ENCODE data around the gene NUDC. TPM values are rescaled to one million over a fixed set of nuclear protein-coding genes. Genes with fewer than 3 reads are reported as not detected.

The NUDC gene
- total and polyA plus RNA-seq, 9 of the 15 experiments (the other 6 are each of a cell fraction or from before 2014, with no cell fraction given) = 9.8 to 234 (median 149) TPM

GRCh38 chr1:26959722-26960624 lies 38.4 kb downstream of the NUDC start, which contains the start of gene KDF1 (continued):
- TF ChIP-seq ZNF23 (CRISPR knock-in tag; IDR thresholded peaks at IDR 0.05) = no peak
- peak; percentile 69 to 75 for TF ChIP-seq NRF1 (conservative IDR thresholded peaks at IDR 0.05 in 1 of 2, IDR thresholded peaks at IDR 0.05 in 1 of 2)
- TF ChIP-seq RBFOX2 (IDR thresholded peaks at IDR 0.05; ENCODE audit: low read depth, low read length) = peak; percentile 63
- TF ChIP-seq SRSF1 (IDR thresholded peaks at IDR 0.05; ENCODE audit: low read depth, low read length) = no peak
- TF ChIP-seq MEF2D (tag; conservative IDR thresholded peaks at IDR 0.05; ENCODE audit: low read depth) = no peak
- 0 out of 2 replicates have a peak, but pooled peaks have one; percentile 6 for TF ChIP-seq TCF3 (CRISPR knock-in tag; IDR thresholded peaks at IDR 0.05)
- TF ChIP-seq, protein P1, sequence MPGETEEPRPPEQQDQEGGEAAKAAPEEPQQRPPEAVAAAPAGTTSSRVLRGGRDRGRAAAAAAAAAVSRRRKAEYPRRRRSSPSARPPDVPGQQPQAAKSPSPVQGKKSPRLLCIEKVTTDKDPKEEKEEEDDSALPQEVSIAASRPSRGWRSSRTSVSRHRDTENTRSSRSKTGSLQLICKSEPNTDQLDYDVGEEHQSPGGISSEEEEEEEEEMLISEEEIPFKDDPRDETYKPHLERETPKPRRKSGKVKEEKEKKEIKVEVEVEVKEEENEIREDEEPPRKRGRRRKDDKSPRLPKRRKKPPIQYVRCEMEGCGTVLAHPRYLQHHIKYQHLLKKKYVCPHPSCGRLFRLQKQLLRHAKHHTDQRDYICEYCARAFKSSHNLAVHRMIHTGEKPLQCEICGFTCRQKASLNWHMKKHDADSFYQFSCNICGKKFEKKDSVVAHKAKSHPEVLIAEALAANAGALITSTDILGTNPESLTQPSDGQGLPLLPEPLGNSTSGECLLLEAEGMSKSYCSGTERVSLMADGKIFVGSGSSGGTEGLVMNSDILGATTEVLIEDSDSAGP (CRISPR knock-in tag; IDR thresholded peaks at IDR 0.05) = peak; percentile 29; the same call in 1 of the 2 replicates
- TF ChIP-seq HMGN3 (IDR thresholded peaks at IDR 0.05; ENCODE audit: borderline replicate concordance, extremely low read depth, insufficient read length, low read depth, low read length) = peak; percentile 55
- TF ChIP-seq GABPB1 (CRISPR knock-in tag; IDR thresholded peaks at IDR 0.05) = no peak
- TF ChIP-seq ETS1 (conservative IDR thresholded peaks at IDR 0.05; ENCODE audit: control insufficient read depth, low read depth, low read length) = peak; percentile 49; the same call in 1 of the 2 replicates
- no peak for TF ChIP-seq BCL6 (CRISPR knock-in tag; IDR thresholded peaks at IDR 0.05)
- peak; percentile 69; the same call in 1 of the 2 replicates for TF ChIP-seq ZBTB7A (IDR thresholded peaks at IDR 0.05; ENCODE audit: borderline replicate concordance, control insufficient read depth, low read depth, low read length)
- TF ChIP-seq CBX3 (IDR thresholded peaks at IDR 0.05; ENCODE audit: borderline replicate concordance in 1 of 2, low read length in 2 of 2) = no peak
- no peak for TF ChIP-seq CBX1 (IDR thresholded peaks at IDR 0.05; ENCODE audit: low read depth)
- TF ChIP-seq ESRRA (IDR thresholded peaks at IDR 0.05; ENCODE audit: borderline replicate concordance, low read depth) = peak; percentile 13; the same call in 1 of the 2 replicates
- peak; percentile 73 for TF ChIP-seq L3MBTL2 (IDR thresholded peaks at IDR 0.05)
- no peak for TF ChIP-seq MAFG (tag; conservative IDR thresholded peaks at IDR 0.05)
- no peak for TF ChIP-seq ARNT (IDR thresholded peaks at IDR 0.05)
- TF ChIP-seq NFE2L1 (tag; IDR thresholded peaks at IDR 0.05; ENCODE audit: borderline replicate concordance, low read depth) = no peak
- no peak for TF ChIP-seq PHF21A (IDR thresholded peaks at IDR 0.05; ENCODE audit: borderline replicate concordance, low read depth)
- peak; percentile 43; the same call in 1 of the 2 replicates for TF ChIP-seq CHD2 (IDR thresholded peaks at IDR 0.05; ENCODE audit: low read depth, low read length)
- peak; percentile 50 for TF ChIP-seq HCFC1 (IDR thresholded peaks at IDR 0.05; ENCODE audit: low read depth, low read length)
- peak; percentile 89 for TF ChIP-seq CXXC5 (CRISPR knock-in tag; IDR thresholded peaks at IDR 0.05)
- peak in 1 of 2 experiments; percentile 64 for TF ChIP-seq E2F6 (IDR thresholded peaks at IDR 0.05; ENCODE audit: borderline replicate concordance in 1 of 2, extremely low read depth in 1 of 2, insufficient read depth in 1 of 2, insufficient read length in 1 of 2, low read depth in 1 of 2, low read length in 1 of 2, poor library complexity in 1 of 2, severe bottlenecking in 1 of 2)
